Astrocyte of the cerebellum (primary cell): Measurements from ENCODE around the gene FGF4.

Experiments used
- DNase-seq: peaks from one replicate; pipeline ENCODE4 v3.0.0-alpha.2; 2011; ENCODE audit warnings: low read depth
- H3K4me3 ChIP-seq: 2 replicates; pipeline ENCODE4 v1.5.1; 2011; ENCODE audit warnings: mild to moderate bottlenecking, low read depth, low read length, moderate library complexity
- in situ Hi-C: cut with HindIII; loops from 2 replicates; pipeline ENCODE4 v1.10.0; 2017; ENCODE audit warnings: low sequenced_read_pairs
- TF ChIP-seq, protein P1 (sequence below): IDR thresholded peaks from 2 replicates; pipeline ENCODE4 v1.5.1; 2012; ENCODE audit warnings: low read length, low read depth, moderate library complexity, mild to moderate bottlenecking; ENCODE audit errors: missing control alignments

FGF4 gene

DNA sequence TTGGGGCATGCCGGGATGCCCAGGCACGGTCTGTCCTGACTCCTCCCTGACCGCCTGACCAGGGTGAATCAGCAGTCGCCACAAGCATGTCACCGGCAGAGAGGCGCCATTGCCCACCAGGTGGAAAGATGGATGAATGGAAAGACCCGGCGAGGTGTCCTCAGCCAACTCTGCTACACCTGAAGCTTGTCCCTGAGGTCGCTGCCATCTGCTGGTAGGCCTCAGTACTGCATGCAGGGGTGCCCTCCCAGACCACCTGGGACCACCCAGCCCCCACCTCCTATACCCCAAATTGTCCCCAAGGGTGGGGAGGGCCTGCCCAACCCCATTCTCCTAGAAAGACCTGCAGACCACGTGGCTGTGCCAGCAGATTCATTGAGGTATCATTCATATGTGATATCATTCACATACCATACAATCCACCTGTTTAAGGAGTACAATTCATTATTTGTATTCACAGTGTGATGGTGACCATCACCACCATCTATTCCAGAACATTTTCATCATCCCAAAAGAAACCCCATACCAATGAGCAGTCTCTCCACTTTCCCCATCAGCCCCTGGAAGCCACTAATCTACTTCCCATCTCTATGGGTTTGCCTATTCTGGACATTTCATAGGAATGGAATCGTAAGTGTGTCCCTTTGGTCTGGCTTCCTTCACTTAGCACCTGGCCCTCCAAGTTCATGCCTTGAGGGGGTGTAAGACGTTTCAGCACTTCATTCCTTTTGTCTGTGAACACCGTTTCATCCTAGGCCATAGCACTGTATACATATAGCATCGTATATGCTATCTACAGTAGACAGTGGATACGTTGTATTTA lies 26.6 kb upstream of the FGF4 start:
- in situ Hi-C loops = loop anchor here (10.0 kb wide), 1 partner anchor 57 kb away; no protein-coding TSS in a partner anchor
- no peak for DNase-seq
- TF ChIP-seq, protein P1, sequence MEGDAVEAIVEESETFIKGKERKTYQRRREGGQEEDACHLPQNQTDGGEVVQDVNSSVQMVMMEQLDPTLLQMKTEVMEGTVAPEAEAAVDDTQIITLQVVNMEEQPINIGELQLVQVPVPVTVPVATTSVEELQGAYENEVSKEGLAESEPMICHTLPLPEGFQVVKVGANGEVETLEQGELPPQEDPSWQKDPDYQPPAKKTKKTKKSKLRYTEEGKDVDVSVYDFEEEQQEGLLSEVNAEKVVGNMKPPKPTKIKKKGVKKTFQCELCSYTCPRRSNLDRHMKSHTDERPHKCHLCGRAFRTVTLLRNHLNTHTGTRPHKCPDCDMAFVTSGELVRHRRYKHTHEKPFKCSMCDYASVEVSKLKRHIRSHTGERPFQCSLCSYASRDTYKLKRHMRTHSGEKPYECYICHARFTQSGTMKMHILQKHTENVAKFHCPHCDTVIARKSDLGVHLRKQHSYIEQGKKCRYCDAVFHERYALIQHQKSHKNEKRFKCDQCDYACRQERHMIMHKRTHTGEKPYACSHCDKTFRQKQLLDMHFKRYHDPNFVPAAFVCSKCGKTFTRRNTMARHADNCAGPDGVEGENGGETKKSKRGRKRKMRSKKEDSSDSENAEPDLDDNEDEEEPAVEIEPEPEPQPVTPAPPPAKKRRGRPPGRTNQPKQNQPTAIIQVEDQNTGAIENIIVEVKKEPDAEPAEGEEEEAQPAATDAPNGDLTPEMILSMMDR = peak; percentile 86
- H3K4me3 ChIP-seq = no peak overlapping the region

DNA sequence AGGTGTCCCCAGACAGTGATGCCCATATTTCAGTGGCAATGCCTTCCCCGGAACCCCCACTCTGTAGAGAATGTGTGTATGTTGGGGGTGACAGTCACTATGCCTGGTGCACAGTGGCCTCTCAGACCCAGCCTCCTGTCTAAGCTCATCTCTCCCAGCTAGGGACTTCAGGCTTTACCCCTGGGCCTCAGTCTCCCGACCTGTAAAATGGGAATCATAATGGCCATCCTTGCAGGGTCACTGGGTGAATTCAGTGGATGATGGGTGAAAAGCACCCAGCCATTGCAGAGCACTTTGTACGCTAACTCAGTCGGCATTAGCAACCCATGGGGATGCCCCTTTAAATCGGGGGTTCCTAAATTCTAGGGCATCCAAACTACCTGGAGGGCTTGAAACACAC lies 25.1 kb upstream of the FGF4 start:
- TF ChIP-seq, protein P1 = no peak
- no peak for DNase-seq
- no peak overlapping the region for H3K4me3 ChIP-seq
- in situ Hi-C loops = loop anchor here (10.0 kb wide), 1 partner anchor 55 kb away; no protein-coding TSS in a partner anchor

DNA sequence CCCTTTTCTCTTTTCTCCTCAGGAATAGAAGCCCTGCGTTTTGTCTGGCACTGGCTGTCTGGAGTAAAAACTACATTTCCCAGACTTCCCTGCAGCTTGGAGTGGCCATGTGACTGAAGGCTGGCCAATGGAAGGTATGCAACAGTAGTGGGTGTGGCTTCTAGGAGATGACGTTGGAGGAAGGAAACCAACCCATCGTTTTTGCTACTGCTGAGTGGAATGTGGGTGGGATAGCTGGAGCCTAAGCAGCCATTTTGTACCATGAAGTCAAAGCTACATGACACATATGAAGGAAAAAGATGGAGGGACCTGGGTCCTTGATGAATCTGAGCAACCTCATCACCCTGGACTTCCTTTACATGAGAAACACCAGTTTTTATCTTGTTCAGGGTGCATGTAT lies 24.4 kb upstream of the FGF4 start:
- no peak for DNase-seq
- TF ChIP-seq, protein P1 = no peak
- in situ Hi-C loops = no loop called here
- H3K4me3 ChIP-seq = no peak overlapping the region

DNA sequence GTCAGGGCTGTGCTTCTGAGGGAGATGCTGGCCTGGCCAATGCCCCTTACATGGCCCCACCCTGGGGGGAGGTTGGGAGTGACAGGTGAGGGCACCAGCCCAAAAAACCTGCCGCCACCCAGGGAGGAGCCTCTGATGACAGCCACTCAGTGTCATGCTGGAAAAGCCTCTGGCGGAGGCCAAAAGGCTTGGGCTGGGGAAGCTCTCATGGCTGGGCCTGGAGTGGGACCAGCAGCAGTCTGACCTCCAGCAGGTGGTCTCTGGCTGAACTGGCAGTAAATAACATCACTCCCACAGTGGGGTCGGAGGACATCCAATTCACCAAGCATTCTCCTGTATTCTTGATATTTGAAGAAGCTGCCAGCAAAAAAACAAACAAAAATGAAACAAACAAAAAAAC lies 24.0 kb upstream of the FGF4 start:
- DNase-seq = no peak
- TF ChIP-seq, protein P1 = no peak
- H3K4me3 ChIP-seq = no peak overlapping the region
- in situ Hi-C loops = no loop called here

DNA sequence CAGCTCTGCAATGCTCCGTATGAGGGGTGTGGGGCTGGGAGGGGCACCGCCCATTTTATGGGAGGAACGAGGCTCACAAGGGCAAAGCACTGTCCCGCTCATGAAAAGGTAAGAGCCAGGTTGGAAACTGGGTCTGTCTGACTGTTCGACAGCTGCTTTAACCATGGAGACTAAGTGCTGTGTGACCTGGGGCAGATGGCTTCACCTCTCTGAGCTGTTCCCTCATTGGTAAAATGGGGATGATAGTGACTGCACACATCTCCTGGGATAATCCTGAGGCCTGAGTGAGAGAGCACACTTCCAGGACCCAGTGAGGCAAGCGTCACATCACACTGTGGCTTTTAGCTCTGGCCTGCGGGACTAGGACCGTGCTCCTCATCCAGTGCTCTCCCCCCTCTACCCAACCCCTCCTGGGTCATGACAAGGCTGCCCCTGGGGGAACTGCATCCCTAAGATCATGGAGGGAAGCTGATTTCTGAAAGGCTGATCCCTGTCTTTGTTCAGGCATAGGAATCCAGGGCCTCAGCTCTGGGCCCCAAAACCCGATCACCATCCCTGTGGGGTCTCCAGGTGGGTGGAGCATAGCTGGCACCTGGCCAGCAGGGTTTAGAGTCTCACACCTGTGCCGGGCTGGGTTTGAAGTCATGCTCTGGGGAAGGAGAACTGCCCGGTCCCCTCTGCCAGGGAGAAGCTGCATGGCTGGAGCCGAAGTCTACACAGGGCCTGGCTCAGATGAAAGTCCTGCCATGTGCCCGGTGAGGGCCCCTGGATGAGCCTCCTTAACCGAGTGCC lies 22.8 kb upstream of the FGF4 start:
- no peak overlapping the region for H3K4me3 ChIP-seq
- in situ Hi-C loops = no loop called here
- TF ChIP-seq, protein P1 = no peak
- no peak for DNase-seq

DNA sequence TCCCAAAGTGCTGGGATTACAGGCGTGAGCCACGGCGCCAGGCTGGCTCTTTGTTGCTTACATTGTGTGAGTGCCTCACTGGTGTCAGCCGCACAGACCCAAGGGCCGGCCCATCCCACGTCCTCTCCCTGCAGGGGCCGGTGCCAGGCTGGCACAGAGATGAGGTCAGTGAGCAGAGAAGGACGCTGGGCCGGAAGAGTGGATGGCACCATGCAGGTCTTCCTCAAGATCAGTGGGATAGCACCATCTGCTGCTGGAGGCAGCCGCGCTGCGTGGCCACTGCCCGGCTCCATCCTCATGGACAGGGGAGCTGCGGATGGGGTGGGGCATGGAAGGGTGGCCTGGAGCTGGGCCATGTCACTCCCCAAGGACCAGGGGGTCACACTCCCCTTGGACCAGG lies 22.0 kb upstream of the FGF4 start:
- TF ChIP-seq, protein P1 = no peak
- in situ Hi-C loops = no loop called here
- H3K4me3 ChIP-seq = no peak overlapping the region
- DNase-seq = no peak
